Erythroblast (primary cell): ENCODE data around the gene PARD3.

Experiments used
- GATA1 ChIP-seq: IDR thresholded peaks from 2 replicates; pipeline ENCODE4 v1.6.1; 2011; ENCODE audit warnings: low read depth, mild to moderate bottlenecking, control low read depth, low read length, moderate library complexity
- POLR2A ChIP-seq: IDR thresholded peaks from 2 replicates; pipeline ENCODE4 v1.6.1; 2011; ENCODE audit warnings: mild to moderate bottlenecking, low read length

DNA sequence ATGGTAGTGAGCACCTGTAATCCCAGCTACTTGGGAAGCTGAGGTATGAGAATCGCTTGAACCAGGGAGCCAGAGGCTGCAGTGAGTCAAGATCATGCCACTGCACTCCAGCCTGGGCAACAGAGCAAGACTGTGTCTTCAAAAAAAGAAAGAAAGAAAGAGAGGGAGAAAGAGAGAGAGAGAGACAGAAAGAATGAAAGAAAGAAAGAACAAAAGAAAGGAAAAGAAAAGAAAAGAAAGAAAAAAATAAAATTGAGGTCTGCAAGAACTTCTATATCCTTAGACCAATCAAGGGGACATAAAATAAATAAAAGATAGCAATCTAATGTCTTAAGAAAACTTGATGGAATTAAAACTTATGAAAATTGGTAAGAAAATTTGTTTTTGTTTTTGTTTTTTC lies 34.9 kb upstream of the PARD3 start:
- no peak for TF ChIP-seq POLR2A
- TF ChIP-seq GATA1 = no peak
